Chondrocyte (in vitro differentiated cells): ENCODE measurements around the gene ZNF879. TPM values are rescaled to one million over a fixed set of nuclear protein-coding genes. Genes with fewer than 3 reads are reported as not detected.

Experiments used
- DNase-seq: peaks from one replicate; pipeline ENCODE4 v3.0.0; 2021; ENCODE audit warnings: mixed read lengths, low spot score
- H3K27ac Mint-ChIP-seq: one replicate; pipeline ENCODE4 v1.8.0; 2021; ENCODE audit warnings: mild to moderate bottlenecking, moderate library complexity, mixed read lengths; ENCODE audit not compliant: unreplicated experiment
- H3K27me3 Mint-ChIP-seq: 2 replicates; pipeline ENCODE4 v1.8.0; 2021; ENCODE audit warnings: low read depth, mixed read lengths
- H3K36me3 Mint-ChIP-seq: 2 replicates; pipeline ENCODE4 v1.8.0; 2021; ENCODE audit warnings: low read depth, mixed read lengths
- H3K4me1 Mint-ChIP-seq: 2 replicates; pipeline ENCODE4 v1.8.0; 2021; ENCODE audit warnings: low read depth, mild to moderate bottlenecking, mixed read lengths
- H3K4me3 Mint-ChIP-seq: one replicate; pipeline ENCODE4 v1.8.0; 2021; ENCODE audit warnings: mild to moderate bottlenecking, moderate library complexity, mixed read lengths; ENCODE audit not compliant: unreplicated experiment
- H3K9me3 Mint-ChIP-seq: 2 replicates; pipeline ENCODE4 v1.8.0; 2021; ENCODE audit warnings: low read depth, mixed read lengths
- CTCF ChIP-seq: fragments of 200-600 bp; sonication (generic); IDR thresholded peaks from 2 replicates; pipeline ENCODE4 v1.5.0; 2021; ENCODE audit warnings: antibody characterized with exemption, mild to moderate bottlenecking, moderate library complexity
- total RNA-seq: library from RNA; stranded (reverse); gene quantifications from 3 replicates; pipeline ENCODE4 v1.2.1, GENCODE V29; 2021

Gene ZNF879
- total RNA-seq, 1 donor from 2014 or later: 4.1 TPM

GRCh38 chr5:179033004-179033580, 9.5 kb downstream of the ZNF879 start:
- H3K9me3 Mint-ChIP-seq: peaks cover 86% of the 10 kb centered on the region
- H3K27ac Mint-ChIP-seq: no peak overlapping the region
- no peak for TF ChIP-seq CTCF
- peaks cover 70% of the 10 kb centered on the region for H3K36me3 Mint-ChIP-seq
- H3K4me1 Mint-ChIP-seq: no peaks in the 10 kb centered on the region
- no peak for DNase-seq
- no peak overlapping the region for H3K4me3 Mint-ChIP-seq
- no peaks in the 10 kb centered on the region for H3K27me3 Mint-ChIP-seq

GRCh38 chr5:179044765-179045164, 21.2 kb downstream of the ZNF879 start:
- TF ChIP-seq CTCF: no peak
- H3K36me3 Mint-ChIP-seq: no peaks in the 10 kb centered on the region
- no peaks in the 10 kb centered on the region for H3K4me1 Mint-ChIP-seq
- no peak for DNase-seq
- peaks cover 59% of the 10 kb centered on the region for H3K9me3 Mint-ChIP-seq
- no peak overlapping the region for H3K27ac Mint-ChIP-seq
- H3K4me3 Mint-ChIP-seq: no peak overlapping the region
- no peaks in the 10 kb centered on the region for H3K27me3 Mint-ChIP-seq

GRCh38 chr5:179051784-179052183, 28.2 kb downstream of the ZNF879 start:
- H3K4me1 Mint-ChIP-seq: no peaks in the 10 kb centered on the region
- H3K9me3 Mint-ChIP-seq: peaks cover 47% of the 10 kb centered on the region
- H3K36me3 Mint-ChIP-seq: no peaks in the 10 kb centered on the region
- no peak for TF ChIP-seq CTCF
- no peaks in the 10 kb centered on the region for H3K27me3 Mint-ChIP-seq
- H3K4me3 Mint-ChIP-seq: no peak overlapping the region
- H3K27ac Mint-ChIP-seq: no peak overlapping the region
- DNase-seq: no peak

- H3K27me3 Mint-ChIP-seq: no peaks in the 10 kb centered on the region
- no peak for DNase-seq
- no peak for TF ChIP-seq CTCF
- H3K9me3 Mint-ChIP-seq: peaks cover 37% of the 10 kb centered on the region
- no peaks in the 10 kb centered on the region for H3K4me1 Mint-ChIP-seq
- H3K27ac Mint-ChIP-seq: no peak overlapping the region
- no peaks in the 10 kb centered on the region for H3K36me3 Mint-ChIP-seq
- H3K4me3 Mint-ChIP-seq: no peak overlapping the region
Measured at GRCh38 chr5:179054036-179054785, 30.6 kb downstream of the ZNF879 start.

GRCh38 chr5:179054876-179055275, 31.3 kb downstream of the ZNF879 start:
- Mint-ChIP-seq H3K4me1 (peaks cover 2% of the 10 kb centered on the region), H3K9me3 (peaks cover 40% of the 10 kb centered on the region), H3K36me3 (peaks cover 2% of the 10 kb centered on the region), H3K27me3 (no peaks in the 10 kb centered on the region), H3K4me3 (no peak overlapping the region), H3K27ac (no peak overlapping the region)
- no peak for DNase-seq
- TF ChIP-seq CTCF: no peak
